ENCODE measurements around the gene TIMM8B. TPM values are rescaled to one million over a fixed set of nuclear protein-coding genes. Genes with fewer than 3 reads are reported as not detected.
A peak's percentile ranks its signal among the peaks of the same experiment; 100 is the strongest.

The TIMM8B gene
- total RNA-seq, 1 experiment from 2014 or later: 147 TPM

- intact Hi-C loops (cut with micrococcal nuclease; ENCODE audit: unreplicated experiment): no loop called here
- no peaks in the 10 kb centered on the region for H3K9me3 ChIP-seq
- Mint-ChIP-seq H3K27ac (ENCODE audit: unreplicated experiment) (no peak overlapping the region), H3K36me3 (ENCODE audit: insufficient read depth, unreplicated experiment) (no peaks in the 10 kb centered on the region), H3K27me3 (ENCODE audit: insufficient read depth, unreplicated experiment) (no peaks in the 10 kb centered on the region), H3K9me3 (ENCODE audit: unreplicated experiment) (no peaks in the 10 kb centered on the region), H3K4me3 (ENCODE audit: unreplicated experiment) (no peak overlapping the region), H3K4me1 (ENCODE audit: low read depth, unreplicated experiment) (no peaks in the 10 kb centered on the region)
- H3K27me3 ChIP-seq (replicated peaks; ENCODE audit: control insufficient read depth, insufficient read depth, low read length): no peaks in the 10 kb centered on the region
- BruUV-seq (replicated peaks): no TSS peak
- no peak for DNase-seq
- H3K4me3 ChIP-seq (ENCODE audit: low read depth, low read length): no peak overlapping the region
- H3K36me3 ChIP-seq (ENCODE audit: control insufficient read depth, insufficient read depth, low read length): no peaks in the 10 kb centered on the region
- H3K4me1 ChIP-seq: no peaks in the 10 kb centered on the region
- ChIA-PET CTCF (no interaction called here), POLR2A (no interaction called here)
- no peak for TF ChIP-seq CTCF (IDR thresholded peaks at IDR 0.05; ENCODE audit: insufficient read depth in 1 of 2, low read depth in 1 of 2, low read length in 1 of 2, severe bottlenecking in 1 of 2, unreplicated experiment in 1 of 2)
These were observed 28.8 kb upstream of the TIMM8B start for GRCh38 chr11:112115386-112115785.

GRCh38 chr11:112114460-112114859 is 27.9 kb upstream of the TIMM8B start:
- no peak overlapping the region for H3K4me3 Mint-ChIP-seq (ENCODE audit: unreplicated experiment)
- H3K27me3 Mint-ChIP-seq (ENCODE audit: insufficient read depth, unreplicated experiment): no peaks in the 10 kb centered on the region
- H3K36me3 ChIP-seq (ENCODE audit: control insufficient read depth, insufficient read depth, low read length): no peaks in the 10 kb centered on the region
- ChIA-PET POLR2A (interaction anchor here (0.7 kb wide), 1 partner anchor 43 kb away, joined by 4 read pairs; no protein-coding TSS in a partner anchor), CTCF (interaction anchor here (0.6 to 2.5 kb wide), 6 partner anchors 61 to 408 kb away, joined by 3 to 15 read pairs (median 5); partner anchors contain the start of gene BCO2)
- TF ChIP-seq CTCF (IDR thresholded peaks at IDR 0.05; ENCODE audit: insufficient read depth in 1 of 2, low read depth in 1 of 2, low read length in 1 of 2, severe bottlenecking in 1 of 2, unreplicated experiment in 1 of 2): no peak
- H3K27ac Mint-ChIP-seq (ENCODE audit: unreplicated experiment): no peak overlapping the region
- H3K9me3 ChIP-seq: no peaks in the 10 kb centered on the region
- no peaks in the 10 kb centered on the region for H3K4me1 ChIP-seq
- no TSS peak for BruUV-seq (replicated peaks)
- intact Hi-C loops (cut with micrococcal nuclease; ENCODE audit: unreplicated experiment): loop anchor here (5.0 kb wide), 1 partner anchor 48 kb away; the partner anchor contains the start of gene IL18
- no peaks in the 10 kb centered on the region for H3K36me3 Mint-ChIP-seq (ENCODE audit: insufficient read depth, unreplicated experiment)
- no peaks in the 10 kb centered on the region for H3K27me3 ChIP-seq (replicated peaks; ENCODE audit: control insufficient read depth, insufficient read depth, low read length)
- no peaks in the 10 kb centered on the region for H3K9me3 Mint-ChIP-seq (ENCODE audit: unreplicated experiment)
- no peak for DNase-seq
- H3K4me3 ChIP-seq (ENCODE audit: low read depth, low read length): no peak overlapping the region
- H3K4me1 Mint-ChIP-seq (ENCODE audit: low read depth, unreplicated experiment): no peaks in the 10 kb centered on the region

GRCh38 chr11:112113539-112114457 is 27.2 kb upstream of the TIMM8B start:
- no peak overlapping the region for H3K27ac Mint-ChIP-seq (ENCODE audit: unreplicated experiment)
- CTCF ChIA-PET: interaction anchor here (0.7 to 2.5 kb wide), 10 partner anchors 11 to 1438 kb away, joined by 3 to 17 read pairs (median 4); partner anchors contain the start of gene BCO2

More at GRCh38 chr11:112113539-112114457, 27.2 kb upstream of the TIMM8B start:
- Histone ChIP-seq H3K4me3 (ENCODE audit: low read depth, low read length) (no peak overlapping the region), H3K36me3 (ENCODE audit: control insufficient read depth, insufficient read depth, low read length) (no peaks in the 10 kb centered on the region), H3K4me1 (no peaks in the 10 kb centered on the region), H3K9me3 (no peaks in the 10 kb centered on the region), H3K27me3 (replicated peaks; ENCODE audit: control insufficient read depth, insufficient read depth, low read length) (no peaks in the 10 kb centered on the region)
- H3K9me3 Mint-ChIP-seq (ENCODE audit: unreplicated experiment): no peaks in the 10 kb centered on the region
- intact Hi-C loops (cut with micrococcal nuclease; ENCODE audit: unreplicated experiment): loop anchor here (1.0 to 5.0 kb wide), 4 partner anchors 49 to 167 kb away; partner anchors contain the start of genes BCO2 and IL18
- no peak overlapping the region for H3K4me3 Mint-ChIP-seq (ENCODE audit: unreplicated experiment)
- H3K4me1 Mint-ChIP-seq (ENCODE audit: low read depth, unreplicated experiment): no peaks in the 10 kb centered on the region
- POLR2A ChIA-PET: interaction anchor here (0.7 kb wide), 1 partner anchor 44 kb away, joined by 4 read pairs; no protein-coding TSS in a partner anchor
- no peaks in the 10 kb centered on the region for H3K27me3 Mint-ChIP-seq (ENCODE audit: insufficient read depth, unreplicated experiment)
- TF ChIP-seq CTCF (IDR thresholded peaks at IDR 0.05; ENCODE audit: insufficient read depth in 1 of 2, low read depth in 1 of 2, low read length in 1 of 2, severe bottlenecking in 1 of 2, unreplicated experiment in 1 of 2): peak; percentile 88 to 92
- BruUV-seq (replicated peaks): no TSS peak
- no peaks in the 10 kb centered on the region for H3K36me3 Mint-ChIP-seq (ENCODE audit: insufficient read depth, unreplicated experiment)
- peak in 1 of 2 experiments; percentile 66 for DNase-seq

All from Caco-2 (cell line).